Activated naive CD4-positive, alpha-beta T cell treated with anti-CD3 and anti-CD28 coated beads, Interleukin-2, amount 50 U/mL, for 72 hours (primary cell): ENCODE measurements around the gene DNAJC17. TPM values are rescaled to one million over a fixed set of nuclear protein-coding genes. Genes with fewer than 3 reads are reported as not detected.

ENCODE experiments used
- ATAC-seq, 2 donors: fragments of 150-1000 bp; cut with Tn5 transposase; 2 replicates each; pipeline ENCODE4 v1.10.0; 2021; ENCODE audit warnings: mild to moderate bottlenecking in 2 of 2, moderate library complexity in 2 of 2
- DNase-seq, 2 donors: peaks; one replicate each; pipeline ENCODE4 v3.0.0; 2021 to 2022; ENCODE audit warnings: low spot score in 2 of 2
- H3K27ac Mint-ChIP-seq, 2 donors: one replicate each; pipeline ENCODE4 v1.8.0; 2022; ENCODE audit warnings: mild to moderate bottlenecking in 2 of 2, mixed read lengths in 2 of 2
- H3K36me3 Mint-ChIP-seq, 2 donors: one replicate each; pipeline ENCODE4 v1.8.0; 2022; ENCODE audit warnings: mixed read lengths in 2 of 2
- H3K9me3 Mint-ChIP-seq, 2 donors: one replicate each; pipeline ENCODE4 v1.8.0; 2022; ENCODE audit warnings: mixed read lengths in 2 of 2
- total RNA-seq, 2 donors: library from RNA; stranded (reverse); gene quantifications; one replicate each; pipeline ENCODE4 v1.2.3, GENCODE V29; 2022

The DNAJC17 gene
- 10 to 100 TPM; 20.2 to 36.1 TPM for total RNA-seq

GRCh38 chr15:40807028-40807887 is at the start of gene DNAJC17, which contains the start of gene ZFYVE19:
Gene DNAJC17 (minus strand): TSS chr15:40807473. CDS start chr15:40807446, 27 bp downstream.
Gene ZFYVE19 (plus strand): TSS chr15:40807089. CDS start chr15:40807590, 501 bp downstream.
- no peaks in the 10 kb centered on the region for H3K9me3 Mint-ChIP-seq
- peak; percentile 94 to 98 for ATAC-seq

GRCh38 chr15:40856746-40857145 is 49.5 kb upstream of the DNAJC17 start:
- no peak overlapping the region for H3K27ac Mint-ChIP-seq
- no peak for DNase-seq
- no peaks in the 10 kb centered on the region for H3K36me3 Mint-ChIP-seq
- ATAC-seq, result no peak
- H3K9me3 Mint-ChIP-seq, result no peaks in the 10 kb centered on the region

More at GRCh38 chr15:40807028-40807887, at the start of gene DNAJC17, which contains the start of gene ZFYVE19:
- H3K27ac Mint-ChIP-seq, result peak within 1 kb of the TSS; percentile 92 to 99
- DNase-seq, result peak; percentile 91 to 95
- H3K36me3 Mint-ChIP-seq, result peaks cover 0 to 11% of the 10 kb centered on the region in 2 donors

GRCh38 chr15:40855706-40856234 is 48.5 kb upstream of the DNAJC17 start:
- DNase-seq (no peak), ATAC-seq (no peak)
- no peak overlapping the region for H3K27ac Mint-ChIP-seq
- no peaks in the 10 kb centered on the region for H3K36me3 Mint-ChIP-seq
- H3K9me3 Mint-ChIP-seq, result no peaks in the 10 kb centered on the region

GRCh38 chr15:40854161-40854560 is 46.9 kb upstream of the DNAJC17 start:
- DNase-seq, result no peak

GRCh38 chr15:40853241-40853890 is 46.1 kb upstream of the DNAJC17 start:
- no peak for DNase-seq
- no peak overlapping the region for H3K27ac Mint-ChIP-seq
- no peak for ATAC-seq
- no peaks in the 10 kb centered on the region for H3K36me3 Mint-ChIP-seq
- no peaks in the 10 kb centered on the region for H3K9me3 Mint-ChIP-seq

More at GRCh38 chr15:40854161-40854560, 46.9 kb upstream of the DNAJC17 start:
- no peak overlapping the region for H3K27ac Mint-ChIP-seq
- H3K9me3 Mint-ChIP-seq, result no peaks in the 10 kb centered on the region
- no peak for ATAC-seq
- no peaks in the 10 kb centered on the region for H3K36me3 Mint-ChIP-seq

- Mint-ChIP-seq H3K9me3 (no peaks in the 10 kb centered on the region), H3K36me3 (no peaks in the 10 kb centered on the region), H3K27ac (no peak overlapping the region)
- DNase-seq, result no peak
- ATAC-seq, result no peak
Observed at GRCh38 chr15:40852529-40852928, 45.3 kb upstream of the DNAJC17 start.

GRCh38 chr15:40850576-40851112 is 43.4 kb upstream of the DNAJC17 start:
- H3K36me3 Mint-ChIP-seq, result no peaks in the 10 kb centered on the region
- ATAC-seq (no peak), DNase-seq (no peak)
- H3K9me3 Mint-ChIP-seq, result no peaks in the 10 kb centered on the region
- H3K27ac Mint-ChIP-seq, result no peak overlapping the region

GRCh38 chr15:40847223-40847961 is 40.1 kb upstream of the DNAJC17 start:
- Mint-ChIP-seq H3K36me3 (peaks cover 4 to 5% of the 10 kb centered on the region in 2 donors), H3K9me3 (no peaks in the 10 kb centered on the region), H3K27ac (no peak overlapping the region)
- DNase-seq, result no peak
- no peak for ATAC-seq

GRCh38 chr15:40846841-40847222 is 39.6 kb upstream of the DNAJC17 start:
- Mint-ChIP-seq H3K9me3 (no peaks in the 10 kb centered on the region), H3K36me3 (peaks cover 4 to 5% of the 10 kb centered on the region in 2 donors), H3K27ac (no peak overlapping the region)
- ATAC-seq, result no peak
- DNase-seq, result no peak

GRCh38 chr15:40845511-40846284 is 38.4 kb upstream of the DNAJC17 start:
- H3K9me3 Mint-ChIP-seq, result no peaks in the 10 kb centered on the region
- ATAC-seq (no peak), DNase-seq (no peak)
- H3K36me3 Mint-ChIP-seq, result peaks cover 4 to 5% of the 10 kb centered on the region in 2 donors
- H3K27ac Mint-ChIP-seq, result no peak overlapping the region

- Mint-ChIP-seq H3K36me3 (peaks cover 4 to 5% of the 10 kb centered on the region in 2 donors), H3K9me3 (no peaks in the 10 kb centered on the region), H3K27ac (peak overlapping the region in 1 of 2 donors; percentile 77)
- ATAC-seq, result no peak
- no peak for DNase-seq
Observed at GRCh38 chr15:40845036-40845435, 37.8 kb upstream of the DNAJC17 start.

GRCh38 chr15:40844696-40845030 is 37.4 kb upstream of the DNAJC17 start:
- peaks cover 4 to 5% of the 10 kb centered on the region in 2 donors for H3K36me3 Mint-ChIP-seq
- ATAC-seq, result peak; percentile 33 to 52
- no peaks in the 10 kb centered on the region for H3K9me3 Mint-ChIP-seq
- H3K27ac Mint-ChIP-seq, result peak overlapping the region in 1 of 2 donors; percentile 77
- peak in 1 of 2 donors; percentile 50 for DNase-seq

GRCh38 chr15:40843885-40844695 is 36.8 kb upstream of the DNAJC17 start, which contains the start of gene SPINT1:
Gene SPINT1 (plus strand): TSS chr15:40844048. CDS start chr15:40844555, 507 bp downstream.
- Mint-ChIP-seq H3K9me3 (no peaks in the 10 kb centered on the region), H3K36me3 (peaks cover 4 to 5% of the 10 kb centered on the region in 2 donors), H3K27ac (peak within 1 kb of the TSS in 1 of 2 donors; percentile 77)
- ATAC-seq (peak; percentile 79 to 89), DNase-seq (peak; percentile 73 to 82)

GRCh38 chr15:40843261-40843884 is 36.1 kb upstream of the DNAJC17 start:
- Mint-ChIP-seq H3K36me3 (peaks cover 4 to 5% of the 10 kb centered on the region in 2 donors), H3K27ac (no peak overlapping the region), H3K9me3 (no peaks in the 10 kb centered on the region)
- DNase-seq (no peak), ATAC-seq (no peak)
